ENCODE results near the gene MPEG1. TPM values are rescaled to one million over a fixed set of nuclear protein-coding genes. Genes with fewer than 3 reads are reported as not detected.
A peak's percentile ranks its signal among the peaks of the same experiment; 100 is the strongest.

MPEG1 gene
- total and polyA plus RNA-seq, 2 experiments from 2014 or later: not detected

- peaks cover 22% of the 10 kb centered on the region for H3K4me1 ChIP-seq (ENCODE audit: insufficient read depth)
- no peaks in the 10 kb centered on the region for H3K9me3 ChIP-seq (ENCODE audit: low read depth)
- H3K27me3 ChIP-seq (replicated peaks; ENCODE audit: insufficient read depth): peaks cover 16% of the 10 kb centered on the region
- WGBS, 2 experiments (ENCODE audit: low coverage in 1 of 2, low lambda C conversion rate in 2 of 2, missing lambda C conversion rate in 2 of 2): 92 to 93% methylated on average over 2 of the region's 2 CpGs
- H3K9ac ChIP-seq: no peak overlapping the region
- H2AFZ ChIP-seq: no peak overlapping the region
- peaks cover 21% of the 10 kb centered on the region for H3F3A ChIP-seq (ENCODE audit: insufficient read depth)
- in situ Hi-C loops (cut with MboI): no loop called here
- no peak for DNase-seq
- TF ChIP-seq EZH2phosphoT487 (IDR thresholded peaks at IDR 0.05; ENCODE audit: insufficient read depth, low read depth): no peak
- TF ChIP-seq EZH2 (IDR thresholded peaks at IDR 0.05; ENCODE audit: insufficient read depth, poor library complexity, severe bottlenecking): no peak
- no peak overlapping the region for H3K27ac ChIP-seq
- H3K36me3 ChIP-seq (ENCODE audit: low read depth): no peaks in the 10 kb centered on the region
- no peaks in the 10 kb centered on the region for H3K9me2 ChIP-seq (ENCODE audit: insufficient read depth)
- H3K79me2 ChIP-seq (ENCODE audit: insufficient read depth): no peaks in the 10 kb centered on the region
- H3K4me3 ChIP-seq: no peak overlapping the region
- H3K4me2 ChIP-seq (ENCODE audit: unreplicated experiment): no peak overlapping the region
- no peaks in the 10 kb centered on the region for H4K20me1 ChIP-seq (ENCODE audit: insufficient read depth)
These were observed 9.8 kb upstream of the MPEG1 start for GRCh38 chr11:59222464-59223060.

DNA sequence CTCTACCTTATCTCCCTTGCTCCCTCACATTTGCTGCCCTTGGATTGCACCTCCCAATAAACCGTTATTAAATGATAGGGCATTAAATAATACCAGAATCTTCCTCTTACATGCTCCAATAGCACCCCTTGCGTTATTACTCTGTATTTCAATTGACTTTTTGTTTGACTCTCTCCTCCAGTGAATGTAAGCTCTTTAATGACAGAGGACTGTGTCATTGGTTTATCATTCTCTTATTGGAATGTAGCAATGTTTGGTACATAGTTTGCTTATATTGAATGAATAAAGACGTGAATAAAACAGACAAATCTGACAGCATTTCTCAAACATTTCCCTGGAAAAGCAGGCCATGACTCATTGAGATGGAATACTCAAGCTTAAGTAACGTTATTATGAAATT, 8.7 kb upstream of the MPEG1 start:
- Histone ChIP-seq H3K4me1 (ENCODE audit: insufficient read depth) (peaks cover 33% of the 10 kb centered on the region), H3K9ac (no peak overlapping the region), H3K9me2 (ENCODE audit: insufficient read depth) (no peaks in the 10 kb centered on the region), H4K20me1 (ENCODE audit: insufficient read depth) (no peaks in the 10 kb centered on the region), H3F3A (ENCODE audit: insufficient read depth) (peaks cover 32% of the 10 kb centered on the region), H2AFZ (no peak overlapping the region), H3K27ac (no peak overlapping the region), H3K4me2 (ENCODE audit: unreplicated experiment) (peak overlapping the region; percentile 17), H3K4me3 (no peak overlapping the region), H3K9me3 (ENCODE audit: low read depth) (no peaks in the 10 kb centered on the region), H3K36me3 (ENCODE audit: low read depth) (no peaks in the 10 kb centered on the region), H3K79me2 (ENCODE audit: insufficient read depth) (no peaks in the 10 kb centered on the region), H3K27me3 (replicated peaks; ENCODE audit: insufficient read depth) (peaks cover 16% of the 10 kb centered on the region)
- TF ChIP-seq EZH2phosphoT487 (IDR thresholded peaks at IDR 0.05; ENCODE audit: insufficient read depth, low read depth) (no peak), EZH2 (IDR thresholded peaks at IDR 0.05; ENCODE audit: insufficient read depth, poor library complexity, severe bottlenecking) (no peak)
- DNase-seq: peak; percentile 69
- WGBS, 2 experiments (ENCODE audit: low coverage in 1 of 2, low lambda C conversion rate in 2 of 2, missing lambda C conversion rate in 2 of 2): 2% methylated on average over 4 of the region's 4 CpGs
- in situ Hi-C loops (cut with MboI): no loop called here

GRCh38 chr11:59219836-59220235, 7.1 kb upstream of the MPEG1 start:
- WGBS, 2 experiments (ENCODE audit: low coverage in 1 of 2, low lambda C conversion rate in 2 of 2, missing lambda C conversion rate in 2 of 2): 80 to 84% methylated on average over 4 of the region's 4 CpGs
- Histone ChIP-seq H3K79me2 (ENCODE audit: insufficient read depth) (no peaks in the 10 kb centered on the region), H3K9ac (no peak overlapping the region), H3K4me2 (ENCODE audit: unreplicated experiment) (no peak overlapping the region), H3K4me1 (ENCODE audit: insufficient read depth) (peaks cover 34% of the 10 kb centered on the region), H3K36me3 (ENCODE audit: low read depth) (no peaks in the 10 kb centered on the region), H3K27me3 (replicated peaks; ENCODE audit: insufficient read depth) (peaks cover 22% of the 10 kb centered on the region), H3K9me3 (ENCODE audit: low read depth) (no peaks in the 10 kb centered on the region), H4K20me1 (ENCODE audit: insufficient read depth) (no peaks in the 10 kb centered on the region), H3K4me3 (no peak overlapping the region), H2AFZ (no peak overlapping the region), H3K9me2 (ENCODE audit: insufficient read depth) (no peaks in the 10 kb centered on the region), H3F3A (ENCODE audit: insufficient read depth) (peaks cover 33% of the 10 kb centered on the region), H3K27ac (no peak overlapping the region)
- in situ Hi-C loops (cut with MboI): no loop called here
- TF ChIP-seq EZH2phosphoT487 (IDR thresholded peaks at IDR 0.05; ENCODE audit: insufficient read depth, low read depth) (no peak), EZH2 (IDR thresholded peaks at IDR 0.05; ENCODE audit: insufficient read depth, poor library complexity, severe bottlenecking) (no peak)
- DNase-seq: no peak

DNA sequence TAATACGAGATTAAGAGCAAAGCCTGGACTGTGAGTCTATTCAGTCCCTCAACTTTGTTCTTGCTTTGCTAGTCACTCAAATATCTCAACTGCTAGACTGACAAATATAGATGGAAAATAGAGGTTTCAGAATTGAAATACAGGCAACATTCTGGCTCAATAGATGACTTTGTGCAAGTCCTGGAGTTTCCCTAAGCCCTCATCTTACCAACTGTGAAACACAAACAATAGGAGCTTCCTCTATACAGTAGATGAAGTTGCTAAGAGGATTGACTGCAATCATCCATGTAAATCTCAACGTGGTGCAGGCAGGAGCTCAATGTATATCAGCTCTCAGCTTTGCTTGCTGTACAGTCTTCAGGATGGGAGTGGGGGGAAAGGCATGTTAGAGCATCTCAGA, 6.2 kb upstream of the MPEG1 start:
- DNase-seq: no peak
- in situ Hi-C loops (cut with MboI): no loop called here
- H4K20me1 ChIP-seq (ENCODE audit: insufficient read depth): no peaks in the 10 kb centered on the region
- 46 to 48% methylated on average over 2 of the region's 2 CpGs for WGBS, 2 experiments (ENCODE audit: low coverage in 1 of 2, low lambda C conversion rate in 2 of 2, missing lambda C conversion rate in 2 of 2)
- H3K36me3 ChIP-seq (ENCODE audit: low read depth): no peaks in the 10 kb centered on the region
- H3K4me3 ChIP-seq: no peak overlapping the region
- no peak for TF ChIP-seq EZH2 (IDR thresholded peaks at IDR 0.05; ENCODE audit: insufficient read depth, poor library complexity, severe bottlenecking)
- no peak for TF ChIP-seq EZH2phosphoT487 (IDR thresholded peaks at IDR 0.05; ENCODE audit: insufficient read depth, low read depth)
- no peak overlapping the region for H3K4me2 ChIP-seq (ENCODE audit: unreplicated experiment)
- H3K9me2 ChIP-seq (ENCODE audit: insufficient read depth): no peaks in the 10 kb centered on the region
- H3F3A ChIP-seq (ENCODE audit: insufficient read depth): peaks cover 30% of the 10 kb centered on the region
- H3K9ac ChIP-seq: no peak overlapping the region
- no peaks in the 10 kb centered on the region for H3K9me3 ChIP-seq (ENCODE audit: low read depth)
- no peak overlapping the region for H2AFZ ChIP-seq
- no peak overlapping the region for H3K27ac ChIP-seq
- H3K27me3 ChIP-seq (replicated peaks; ENCODE audit: insufficient read depth): peaks cover 28% of the 10 kb centered on the region
- no peaks in the 10 kb centered on the region for H3K79me2 ChIP-seq (ENCODE audit: insufficient read depth)
- H3K4me1 ChIP-seq (ENCODE audit: insufficient read depth): peaks cover 25% of the 10 kb centered on the region
